ENCODE measurements around the gene TUBA4B. TPM values are rescaled to one million over a fixed set of nuclear protein-coding genes. Genes with fewer than 3 reads are reported as not detected.
A peak's percentile ranks its signal among the peaks of the same experiment; 100 is the strongest.

The TUBA4B gene
- total RNA-seq, 1 experiment from 2014 or later: not detected

- Histone ChIP-seq H3K27me3 (replicated peaks; ENCODE audit: control insufficient read depth, insufficient read depth, low read length) (no peaks in the 10 kb centered on the region), H3K4me3 (ENCODE audit: low read depth, low read length) (peak within 1 kb of the TSS; percentile 85), H3K4me1 (peaks cover 31% of the 10 kb centered on the region), H3K9me3 (no peaks in the 10 kb centered on the region), H3K36me3 (ENCODE audit: control insufficient read depth, insufficient read depth, low read length) (peaks cover 3% of the 10 kb centered on the region)
- TF ChIP-seq CTCF (IDR thresholded peaks at IDR 0.05; ENCODE audit: insufficient read depth in 1 of 2, low read depth in 1 of 2, low read length in 1 of 2, severe bottlenecking in 1 of 2, unreplicated experiment in 1 of 2): no peak
- Mint-ChIP-seq H3K4me1 (ENCODE audit: low read depth, unreplicated experiment) (peaks cover 13% of the 10 kb centered on the region), H3K27ac (ENCODE audit: unreplicated experiment) (peak within 1 kb of the TSS; percentile 98), H3K4me3 (ENCODE audit: unreplicated experiment) (peak within 1 kb of the TSS; percentile 98), H3K9me3 (ENCODE audit: unreplicated experiment) (no peaks in the 10 kb centered on the region), H3K36me3 (ENCODE audit: insufficient read depth, unreplicated experiment) (peaks cover 16% of the 10 kb centered on the region), H3K27me3 (ENCODE audit: insufficient read depth, unreplicated experiment) (no peaks in the 10 kb centered on the region)
- peak; percentile 98 for DNase-seq
- CTCF ChIA-PET: interaction anchor here (0.6 to 5.8 kb wide), 11 partner anchors 16 to 299 kb away, joined by 3 to 92 read pairs (median 6); partner anchors contain the start of genes GLB1L and STK16
- intact Hi-C loops (cut with micrococcal nuclease; ENCODE audit: unreplicated experiment): loop anchor here (1.0 to 5.0 kb wide), 5 partner anchors 25 to 102 kb away; partner anchors contain the start of genes ABCB6, ANKZF1, ATG9A and CNPPD1
- POLR2A ChIA-PET: interaction anchor here (0.6 to 1.9 kb wide), 10 partner anchors 13 to 219 kb away, joined by 3 to 12 read pairs (median 6); partner anchors contain the start of genes ANKZF1, ATG9A, CNPPD1 and GLB1L
- no TSS peak for BruUV-seq (replicated peaks)
These were observed 26.3 kb downstream of the TUBA4B start, which contains the start of gene DNAJB2 for GRCh38 chr2:219279151-219279915. Gene DNAJB2, plus strand, starts transcription at chr2:219279366. Its CDS starts 468 bp downstream, at chr2:219279834.

- no peaks in the 10 kb centered on the region for H3K27me3 Mint-ChIP-seq (ENCODE audit: insufficient read depth, unreplicated experiment)
- POLR2A ChIA-PET: interaction anchor here (1.0 to 1.9 kb wide), 3 partner anchors 35 to 219 kb away, joined by 5 to 8 read pairs (median 6); partner anchors contain the start of genes ANKZF1, ATG9A, GLB1L and GMPPA
- BruUV-seq (replicated peaks): no TSS peak
- Histone ChIP-seq H3K27me3 (replicated peaks; ENCODE audit: control insufficient read depth, insufficient read depth, low read length) (no peaks in the 10 kb centered on the region), H3K4me1 (peaks cover 24% of the 10 kb centered on the region), H3K36me3 (ENCODE audit: control insufficient read depth, insufficient read depth, low read length) (peaks cover 3% of the 10 kb centered on the region), H3K9me3 (no peaks in the 10 kb centered on the region), H3K4me3 (ENCODE audit: low read depth, low read length) (peak overlapping the region; percentile 85)
- H3K4me3 Mint-ChIP-seq (ENCODE audit: unreplicated experiment): peak overlapping the region; percentile 98
- intact Hi-C loops (cut with micrococcal nuclease; ENCODE audit: unreplicated experiment): loop anchor here (1.0 to 5.0 kb wide), 5 partner anchors 26 to 103 kb away; partner anchors contain the start of genes ABCB6, ANKZF1, ATG9A and CNPPD1
- peaks cover 16% of the 10 kb centered on the region for H3K36me3 Mint-ChIP-seq (ENCODE audit: insufficient read depth, unreplicated experiment)
- CTCF ChIA-PET: interaction anchor here (1.4 to 5.8 kb wide), 4 partner anchors 15 to 62 kb away, joined by 4 to 92 read pairs (median 16); no protein-coding TSS in a partner anchor
- peaks cover 13% of the 10 kb centered on the region for H3K4me1 Mint-ChIP-seq (ENCODE audit: low read depth, unreplicated experiment)
- H3K9me3 Mint-ChIP-seq (ENCODE audit: unreplicated experiment): no peaks in the 10 kb centered on the region
- peak overlapping the region; percentile 98 for H3K27ac Mint-ChIP-seq (ENCODE audit: unreplicated experiment)
- peak in 1 of 2 experiments; percentile 24 for TF ChIP-seq CTCF (IDR thresholded peaks at IDR 0.05; ENCODE audit: insufficient read depth in 1 of 2, low read depth in 1 of 2, low read length in 1 of 2, severe bottlenecking in 1 of 2, unreplicated experiment in 1 of 2)
- no peak for DNase-seq
These were observed 27.0 kb downstream of the TUBA4B start for GRCh38 chr2:219279916-219280516.

GRCh38 chr2:219280651-219281050 lies 27.6 kb downstream of the TUBA4B start:
- H3K4me3 Mint-ChIP-seq (ENCODE audit: unreplicated experiment): peak overlapping the region; percentile 98
- TF ChIP-seq CTCF (IDR thresholded peaks at IDR 0.05; ENCODE audit: insufficient read depth in 1 of 2, low read depth in 1 of 2, low read length in 1 of 2, severe bottlenecking in 1 of 2, unreplicated experiment in 1 of 2): no peak
- Histone ChIP-seq H3K4me3 (ENCODE audit: low read depth, low read length) (no peak overlapping the region), H3K36me3 (ENCODE audit: control insufficient read depth, insufficient read depth, low read length) (peaks cover 3% of the 10 kb centered on the region), H3K27me3 (replicated peaks; ENCODE audit: control insufficient read depth, insufficient read depth, low read length) (no peaks in the 10 kb centered on the region), H3K9me3 (no peaks in the 10 kb centered on the region), H3K4me1 (peaks cover 23% of the 10 kb centered on the region)
- no peaks in the 10 kb centered on the region for H3K9me3 Mint-ChIP-seq (ENCODE audit: unreplicated experiment)
- H3K36me3 Mint-ChIP-seq (ENCODE audit: insufficient read depth, unreplicated experiment): peaks cover 16% of the 10 kb centered on the region
- intact Hi-C loops (cut with micrococcal nuclease; ENCODE audit: unreplicated experiment): no loop called here
- TSS peak; percentile 46 for BruUV-seq (replicated peaks)
- no peaks in the 10 kb centered on the region for H3K27me3 Mint-ChIP-seq (ENCODE audit: insufficient read depth, unreplicated experiment)
- CTCF ChIA-PET: interaction anchor here (5.8 kb wide), 1 partner anchor 14 kb away, joined by 92 read pairs; no protein-coding TSS in a partner anchor
- peaks cover 13% of the 10 kb centered on the region for H3K4me1 Mint-ChIP-seq (ENCODE audit: low read depth, unreplicated experiment)
- peak overlapping the region; percentile 98 for H3K27ac Mint-ChIP-seq (ENCODE audit: unreplicated experiment)
- POLR2A ChIA-PET: no interaction called here
- no peak for DNase-seq

Data from Caco-2 (cell line).